HG02884 (cell line): ENCODE measurements around the gene SEMA3C.
A peak's percentile ranks its signal among the peaks of the same experiment; 100 is the strongest.

ENCODE experiments used
- ATAC-seq: cut with Tn5 transposase; IDR thresholded peaks from one replicate; pipeline ENCODE4 v1.9.1; 2021; ENCODE audit warnings: mild to moderate bottlenecking, moderate library complexity; ENCODE audit not compliant: unreplicated experiment

Gene SEMA3C

GRCh38 chr7:80711531-80711930 lies 207.3 kb downstream of the SEMA3C start:
- no peak for ATAC-seq

DNA sequence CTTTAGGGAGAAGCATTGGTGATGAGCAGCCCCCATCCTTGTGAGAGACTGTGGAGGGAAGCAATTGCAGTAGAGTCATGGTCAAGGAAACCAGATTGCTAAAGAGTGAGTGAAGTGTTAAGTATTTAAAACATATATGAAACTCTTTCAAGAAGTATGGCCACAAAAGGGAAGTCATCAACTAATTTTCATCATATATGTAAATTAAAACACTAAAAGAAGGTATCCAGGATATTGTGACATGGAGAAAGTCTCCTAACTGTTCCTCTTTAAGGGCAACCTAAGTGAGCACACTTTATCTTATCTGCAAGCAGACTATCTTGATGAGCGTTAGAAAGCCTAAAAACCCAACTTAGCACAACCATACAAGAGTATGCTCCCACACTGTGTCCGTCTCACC lies 210.7 kb downstream of the SEMA3C start:
- no peak for ATAC-seq

DNA sequence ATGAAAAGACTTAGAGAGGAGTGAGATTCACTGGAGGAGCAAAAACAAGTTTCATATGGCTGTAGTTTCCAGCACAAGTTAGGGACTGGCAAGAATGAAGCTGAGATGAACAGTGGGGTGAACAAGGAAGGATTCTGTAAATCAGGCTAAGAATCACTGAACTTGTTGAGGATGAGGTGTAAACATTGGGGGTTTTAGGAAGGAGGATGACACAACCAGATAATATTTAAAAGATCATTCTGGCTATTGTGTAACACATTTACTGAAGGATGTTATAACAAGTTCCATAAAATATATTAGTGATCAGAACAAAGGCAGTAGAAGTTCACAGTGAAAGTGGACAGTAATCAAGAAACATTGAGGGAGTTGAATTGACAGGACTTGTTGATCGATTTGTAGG lies 211.5 kb downstream of the SEMA3C start:
- ATAC-seq: no peak

GRCh38 chr7:80705130-80705781 lies 213.6 kb downstream of the SEMA3C start:
- no peak for ATAC-seq

DNA sequence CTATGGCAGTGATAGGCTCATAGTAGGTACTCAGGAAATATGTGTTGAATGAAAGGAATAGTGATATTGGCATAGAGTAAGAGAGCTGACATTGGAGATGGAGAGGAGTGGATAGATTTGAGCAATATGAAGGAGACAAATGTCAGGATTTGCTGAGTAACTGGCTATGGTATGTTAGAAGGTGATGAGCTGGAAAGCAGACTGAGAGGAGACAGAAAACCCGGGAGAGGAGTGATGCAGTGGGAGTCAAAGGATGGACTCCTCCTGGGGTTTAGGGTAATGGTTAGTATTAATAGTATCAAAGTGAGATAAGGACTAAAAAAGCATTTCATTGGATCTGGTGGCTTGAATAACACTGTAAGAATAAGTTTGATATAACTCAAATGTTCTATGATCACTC lies 215.6 kb downstream of the SEMA3C start:
- ATAC-seq: no peak

DNA sequence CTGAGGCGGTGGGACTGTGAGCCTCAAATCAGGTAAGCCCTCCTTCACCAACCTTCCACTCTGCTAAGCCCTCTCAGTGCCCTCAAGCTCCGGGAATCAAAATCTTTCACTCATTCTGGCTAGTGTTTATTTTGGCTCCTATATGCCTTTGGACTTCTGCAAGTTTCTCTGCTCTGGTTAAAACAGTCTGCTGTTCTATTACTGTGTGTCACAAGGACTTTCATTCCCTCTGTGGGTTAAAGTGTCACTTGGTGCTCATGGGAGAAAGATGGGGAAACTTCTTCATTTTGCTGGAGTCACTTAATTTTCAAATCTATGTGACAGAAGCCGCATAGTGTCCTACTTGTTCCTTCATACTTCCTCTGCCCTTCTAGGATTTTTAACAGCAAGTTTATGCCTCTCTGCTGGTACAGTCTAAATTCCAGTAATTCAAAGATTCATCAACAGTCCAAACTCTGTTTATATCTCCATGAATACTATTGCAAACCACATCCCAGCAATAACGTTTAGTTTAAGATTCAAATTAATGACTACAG lies 219.1 kb downstream of the SEMA3C start:
- no peak for ATAC-seq

- ATAC-seq: peak; percentile 79
These were observed 219.7 kb downstream of the SEMA3C start for GRCh38 chr7:80699045-80699638.
